PC-3 (cell line): ENCODE data around the gene SHROOM1. TPM values are rescaled to one million over a fixed set of nuclear protein-coding genes. Genes with fewer than 3 reads are reported as not detected.
A peak's percentile ranks its signal among the peaks of the same experiment; 100 is the strongest.

Experiments
- ATAC-seq: fragments of 200-7000 bp; cut with Tn5 transposase; 2 replicates; pipeline ENCODE4 v1.9.1; 2020; ENCODE audit warnings: mild to moderate bottlenecking, moderate library complexity
- BruUV-seq: library from RNA; stranded (reverse); fragments of 400-500 nt; replicated peaks from 2 replicates; lab custom pipeline; 2021; lab: Mats Ljungman, UMichigan
- CTCF ChIA-PET: fragments of 300-600 bp; sonication (Branson Sonifier 250); formaldehyde crosslinking; loops from one replicate; lab custom pipeline; 2022; ENCODE audit warnings: antibody characterized with exemption; lab: Charles Lee
- POLR2A ChIA-PET: fragments of 300-600 bp; sonication (Branson Sonifier 250); formaldehyde crosslinking; loops from one replicate; lab custom pipeline; 2022; ENCODE audit warnings: antibody characterized with exemption; ENCODE audit not compliant: unreplicated experiment; lab: Charles Lee
- DNase-seq: peaks from one replicate; pipeline ENCODE4 v3.0.0-alpha.2; 2015
- H2AFZ ChIP-seq: fragments of 300-600 bp; sonication (generic); 2 replicates; pipeline ENCODE4 v1.6.0; 2016; ENCODE audit warnings: antibody characterized with exemption, low read length
- H3F3A ChIP-seq: fragments of 300-600 bp; sonication (generic); one replicate; pipeline ENCODE4 v1.6.0; 2017; ENCODE audit warnings: antibody characterized with exemption, low read length, control low read depth, mild to moderate bottlenecking; ENCODE audit not compliant: unreplicated experiment
- H3K27ac ChIP-seq: fragments of 300-600 bp; sonication (generic); 2 replicates; pipeline ENCODE4 v1.5.1; 2016; ENCODE audit warnings: mild to moderate bottlenecking, low read length
- H3K27me3 ChIP-seq: fragments of 300-600 bp; sonication (generic); 2 replicates; pipeline ENCODE4 v1.6.1; 2016; ENCODE audit warnings: low read length, mixed read lengths
- H3K36me3 ChIP-seq: fragments of 300-600 bp; sonication (generic); 2 replicates; pipeline ENCODE4 v1.6.1; 2016; ENCODE audit warnings: low read depth, mixed run types, low read length, mixed read lengths
- H3K4me1 ChIP-seq: fragments of 300-600 bp; sonication (generic); 2 replicates; pipeline ENCODE4 v1.5.1; 2016; ENCODE audit warnings: low read length; ENCODE audit not compliant: insufficient read depth
- H3K4me2 ChIP-seq: fragments of 300-600 bp; sonication (generic); 2 replicates; pipeline ENCODE4 v1.6.0; 2016; ENCODE audit warnings: low read length
- H3K4me3 ChIP-seq: fragments of 300-600 bp; sonication (generic); 2 replicates; pipeline ENCODE4 v1.5.1; 2016; ENCODE audit warnings: mild to moderate bottlenecking, low read length, mixed read lengths
- H3K79me2 ChIP-seq: fragments of 300-600 bp; sonication (generic); 2 replicates; pipeline ENCODE4 v1.6.1; 2017; ENCODE audit warnings: low read length, mixed read lengths
- H3K9ac ChIP-seq: fragments of 300-600 bp; sonication (generic); 2 replicates; pipeline ENCODE4 v1.6.0; 2016; ENCODE audit warnings: mild to moderate bottlenecking, low read length
- H3K9me2 ChIP-seq: fragments of 300-600 bp; sonication (generic); replicated peaks from 2 replicates; pipeline ENCODE4 v1.6.1; 2016; ENCODE audit warnings: mixed run types, low read length, mixed read lengths
- H3K9me3 ChIP-seq: fragments of 300-600 bp; sonication (generic); 2 replicates; pipeline ENCODE4 v1.6.1; 2016; ENCODE audit warnings: low read length, mixed read lengths
- H4K20me1 ChIP-seq: fragments of 300-600 bp; sonication (generic); 2 replicates; pipeline ENCODE4 v1.6.1; 2016; ENCODE audit warnings: low read length, mixed read lengths
- EZH2 ChIP-seq: fragments of 300-600 bp; sonication (generic); IDR thresholded peaks from one replicate; pipeline ENCODE4 v1.6.1; 2017; ENCODE audit warnings: antibody characterized with exemption, mild to moderate bottlenecking, low read length; ENCODE audit not compliant: unreplicated experiment
- EZH2phosphoT487 ChIP-seq: fragments of 300-600 bp; sonication (generic); IDR thresholded peaks from 2 replicates; pipeline ENCODE4 v1.6.1; 2018; ENCODE audit warnings: mild to moderate bottlenecking, antibody characterized with exemption, low read length, borderline replicate concordance
- intact Hi-C: fragments of 100-400 bp; cut with micrococcal nuclease; formaldehyde crosslinking; loops from 2 replicates; pipeline ENCODE4 v1.9.0; 2023
- total RNA-seq: library from RNA; depleted of rRNA; stranded (reverse); fragments of >200 nt; gene quantifications from 2 replicates; pipeline ENCODE4 v1.2.3, GENCODE V29; 2014
- TF ChIP-seq, protein P1 (sequence below): fragments of 300-600 bp; sonication (generic); conservative IDR thresholded peaks from 2 replicates; pipeline ENCODE4 v1.5.1; 2017; ENCODE audit warnings: antibody characterized with exemption, low read depth, mild to moderate bottlenecking, low read length

The SHROOM1 gene
- total RNA-seq, 1 experiment from 2014 or later = 13.6 TPM

DNA sequence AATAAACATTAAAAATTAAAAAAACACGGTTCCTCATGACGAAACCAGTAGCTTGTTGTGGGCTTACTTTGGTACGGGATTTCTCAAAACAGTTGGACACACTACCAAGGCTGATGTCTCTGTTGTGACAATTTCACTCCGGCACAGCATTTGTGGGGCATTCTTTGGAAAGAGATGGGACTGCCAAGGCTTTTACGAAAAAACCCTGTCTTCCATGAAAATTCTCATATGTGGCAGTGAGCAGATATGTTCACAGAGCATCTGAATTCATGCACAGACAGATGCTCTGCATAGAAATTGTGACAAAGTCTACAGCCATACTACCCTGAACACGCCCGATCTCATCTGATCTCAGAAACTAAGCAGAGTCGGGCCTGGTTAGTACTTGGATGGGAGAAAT, 17.8 kb upstream of the SHROOM1 start:
- H2AFZ ChIP-seq = no peak overlapping the region
- no peaks in the 10 kb centered on the region for H3K4me1 ChIP-seq
- H4K20me1 ChIP-seq = no peaks in the 10 kb centered on the region
- no peak for ATAC-seq
- H3K9me3 ChIP-seq = no peaks in the 10 kb centered on the region
- no peaks in the 10 kb centered on the region for H3K36me3 ChIP-seq
- DNase-seq = no peak
- no peaks in the 10 kb centered on the region for H3K9me2 ChIP-seq
- intact Hi-C loops = no loop called here
- no peak overlapping the region for H3K9ac ChIP-seq
- no peak overlapping the region for H3K4me3 ChIP-seq
- ChIA-PET CTCF (no interaction called here), POLR2A (no interaction called here)
- no peaks in the 10 kb centered on the region for H3K79me2 ChIP-seq
- no peak overlapping the region for H3K4me2 ChIP-seq
- no TSS peak for BruUV-seq
- H3K27me3 ChIP-seq = no peaks in the 10 kb centered on the region
- no peaks in the 10 kb centered on the region for H3F3A ChIP-seq
- H3K27ac ChIP-seq = no peak overlapping the region
- TF ChIP-seq EZH2phosphoT487 (no peak), EZH2 (no peak)
- TF ChIP-seq, protein P1, sequence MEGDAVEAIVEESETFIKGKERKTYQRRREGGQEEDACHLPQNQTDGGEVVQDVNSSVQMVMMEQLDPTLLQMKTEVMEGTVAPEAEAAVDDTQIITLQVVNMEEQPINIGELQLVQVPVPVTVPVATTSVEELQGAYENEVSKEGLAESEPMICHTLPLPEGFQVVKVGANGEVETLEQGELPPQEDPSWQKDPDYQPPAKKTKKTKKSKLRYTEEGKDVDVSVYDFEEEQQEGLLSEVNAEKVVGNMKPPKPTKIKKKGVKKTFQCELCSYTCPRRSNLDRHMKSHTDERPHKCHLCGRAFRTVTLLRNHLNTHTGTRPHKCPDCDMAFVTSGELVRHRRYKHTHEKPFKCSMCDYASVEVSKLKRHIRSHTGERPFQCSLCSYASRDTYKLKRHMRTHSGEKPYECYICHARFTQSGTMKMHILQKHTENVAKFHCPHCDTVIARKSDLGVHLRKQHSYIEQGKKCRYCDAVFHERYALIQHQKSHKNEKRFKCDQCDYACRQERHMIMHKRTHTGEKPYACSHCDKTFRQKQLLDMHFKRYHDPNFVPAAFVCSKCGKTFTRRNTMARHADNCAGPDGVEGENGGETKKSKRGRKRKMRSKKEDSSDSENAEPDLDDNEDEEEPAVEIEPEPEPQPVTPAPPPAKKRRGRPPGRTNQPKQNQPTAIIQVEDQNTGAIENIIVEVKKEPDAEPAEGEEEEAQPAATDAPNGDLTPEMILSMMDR = no peak

DNA sequence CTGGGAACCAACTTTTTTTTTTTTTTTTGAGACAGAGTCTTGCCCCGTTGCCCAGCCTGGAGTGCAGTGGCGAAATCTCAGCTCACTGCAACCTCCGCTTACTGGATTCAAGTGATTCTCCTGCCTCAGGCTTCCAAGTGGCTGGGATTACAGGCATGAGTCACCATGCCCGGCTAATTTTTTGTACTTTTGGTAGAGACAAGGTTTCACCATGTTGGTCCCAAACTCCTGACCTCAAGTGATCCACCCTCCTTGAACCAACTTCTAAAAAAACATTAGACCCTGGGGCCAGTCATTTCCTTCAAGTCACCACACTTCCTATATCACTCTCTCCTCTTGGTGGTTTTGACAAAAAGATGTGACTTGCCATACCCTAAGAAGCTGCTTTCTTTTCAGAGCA, 10.9 kb upstream of the SHROOM1 start:
- Histone ChIP-seq H3K27me3 (no peaks in the 10 kb centered on the region), H3K4me3 (no peak overlapping the region), H4K20me1 (no peaks in the 10 kb centered on the region), H3K4me1 (peaks cover 32% of the 10 kb centered on the region), H3K4me2 (no peak overlapping the region), H3K9me3 (no peaks in the 10 kb centered on the region), H3K36me3 (no peaks in the 10 kb centered on the region), H3K9ac (no peak overlapping the region), H3K9me2 (no peaks in the 10 kb centered on the region), H2AFZ (no peak overlapping the region), H3K79me2 (no peaks in the 10 kb centered on the region), H3K27ac (no peak overlapping the region), H3F3A (no peaks in the 10 kb centered on the region)
- no TSS peak for BruUV-seq
- DNase-seq = peak; percentile 10
- TF ChIP-seq EZH2 (no peak), EZH2phosphoT487 (no peak)
- TF ChIP-seq, protein P1 = no peak
- intact Hi-C loops = no loop called here
- ATAC-seq = no peak
- ChIA-PET POLR2A (no interaction called here), CTCF (no interaction called here)

DNA sequence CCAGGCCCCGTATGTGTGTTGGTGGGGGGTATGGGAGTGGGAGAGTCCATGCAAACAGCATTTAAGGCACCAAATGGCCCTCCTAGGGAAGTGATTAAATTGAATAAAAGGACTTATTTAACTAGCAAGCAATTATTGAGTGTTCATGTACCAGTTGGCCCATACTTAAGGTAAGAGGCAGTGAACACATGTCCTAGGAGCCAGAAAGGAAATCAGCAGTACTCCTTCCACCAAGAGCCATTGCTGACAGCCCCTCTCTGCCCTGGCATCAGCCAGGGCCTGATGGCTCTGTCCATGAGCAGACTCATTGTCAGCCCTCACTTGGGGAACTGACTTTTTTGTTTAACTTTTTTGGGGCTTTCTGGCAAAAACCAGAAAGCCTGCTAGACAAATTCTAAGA, 10.4 kb upstream of the SHROOM1 start:
- Histone ChIP-seq H3K9ac (no peak overlapping the region), H3K27me3 (no peaks in the 10 kb centered on the region), H4K20me1 (no peaks in the 10 kb centered on the region), H3K4me2 (no peak overlapping the region), H3K79me2 (no peaks in the 10 kb centered on the region), H3K4me3 (no peak overlapping the region), H3K36me3 (no peaks in the 10 kb centered on the region), H3K4me1 (peaks cover 32% of the 10 kb centered on the region), H3F3A (no peaks in the 10 kb centered on the region), H2AFZ (no peak overlapping the region; the same call in 1 of the 2 replicates), H3K9me3 (no peaks in the 10 kb centered on the region), H3K27ac (no peak overlapping the region), H3K9me2 (no peaks in the 10 kb centered on the region)
- no TSS peak for BruUV-seq
- TF ChIP-seq EZH2 (no peak), EZH2phosphoT487 (no peak)
- TF ChIP-seq, protein P1 = no peak
- DNase-seq (no peak), ATAC-seq (no peak)
- ChIA-PET POLR2A (no interaction called here), CTCF (no interaction called here)
- intact Hi-C loops = no loop called here
